Measurements from ENCODE around the gene TMEM184B.

- TF ChIP-seq GLIS3 (CRISPR knock-in tag; IDR thresholded peaks at IDR 0.05) (no peak), ISL1 (CRISPR knock-in tag; IDR thresholded peaks at IDR 0.05) (no peak), ARNTL (CRISPR knock-in tag; IDR thresholded peaks at IDR 0.05; ENCODE audit: borderline replicate concordance, low read depth) (no peak), ZNF70 (CRISPR knock-in tag; IDR thresholded peaks at IDR 0.05) (no peak), CSDC2 (CRISPR knock-in tag; IDR thresholded peaks at IDR 0.05) (no peak), PPARA (CRISPR knock-in tag; IDR thresholded peaks at IDR 0.05; ENCODE audit: borderline replicate concordance) (no peak), PATZ1 (CRISPR knock-in tag; IDR thresholded peaks at IDR 0.05; ENCODE audit: borderline replicate concordance) (no peak), ZFP3 (CRISPR knock-in tag; IDR thresholded peaks at IDR 0.05) (no peak)
These were observed 18.5 kb upstream of the TMEM184B start for GRCh38 chr22:38291201-38291777.
